Fibroblast of lung (primary cell): ENCODE results near the gene XRRA1. TPM values are rescaled to one million over a fixed set of nuclear protein-coding genes. Genes with fewer than 3 reads are reported as not detected.

Source experiments
- DNase-seq, 2 donors: peaks; one replicate each; pipeline versions ENCODE4 v3.0.0 to v3.0.0-alpha.2; 2010; ENCODE audit warnings: low read depth in 2 of 2
- H2AFZ ChIP-seq: 2 replicates; pipeline ENCODE4 v1.5.1; 2012; ENCODE audit warnings: low read length, control low read depth, inconsistent platforms
- H3K27ac ChIP-seq: 2 replicates; pipeline ENCODE4 v1.5.1; 2011; ENCODE audit warnings: low read length, control low read depth; ENCODE audit not compliant: insufficient read depth
- H3K27me3 ChIP-seq: 2 replicates; pipeline ENCODE4 v1.5.1; 2011; ENCODE audit warnings: mild to moderate bottlenecking, low read length; ENCODE audit not compliant: control insufficient read depth, insufficient read depth
- H3K36me3 ChIP-seq: 2 replicates; pipeline ENCODE4 v1.5.1; 2011; ENCODE audit warnings: low read length; ENCODE audit not compliant: control insufficient read depth, insufficient read depth
- H3K4me1 ChIP-seq: 2 replicates; pipeline ENCODE4 v1.5.1; 2011; ENCODE audit warnings: low read length; ENCODE audit not compliant: control insufficient read depth, insufficient read depth; ENCODE audit errors: extremely low read depth
- H3K4me2 ChIP-seq: 2 replicates; pipeline ENCODE4 v1.5.1; 2011; ENCODE audit warnings: low read length, control low read depth; ENCODE audit not compliant: insufficient read depth; ENCODE audit errors: extremely low read depth
- H3K4me3 ChIP-seq, 4 experiments: fragments of 200-600 bp in 1 of 4; sonication (generic) in 1 of 4; replicated peaks in 1 of 4; 2 replicates each; pipeline ENCODE4 v1.5.1; 2011 to 2016; ENCODE audit warnings: low read length in 4 of 4, low read depth in 3 of 4, mild to moderate bottlenecking in 3 of 4, control low read depth in 2 of 4, inconsistent platforms in 1 of 4, mixed read lengths in 1 of 4; ENCODE audit not compliant: insufficient read depth in 1 of 4; ENCODE audit errors: control extremely low read depth in 1 of 4
- H3K79me2 ChIP-seq: 2 replicates; pipeline ENCODE4 v1.5.1; 2012; ENCODE audit warnings: mild to moderate bottlenecking, low read length, inconsistent platforms; ENCODE audit not compliant: control insufficient read depth, insufficient read depth
- H3K9ac ChIP-seq: 2 replicates; pipeline ENCODE4 v1.5.1; 2011; ENCODE audit warnings: mild to moderate bottlenecking, low read length, control low read depth; ENCODE audit not compliant: insufficient read depth
- H3K9me3 ChIP-seq: 2 replicates; pipeline ENCODE4 v1.5.1; 2012; ENCODE audit warnings: low read depth, low read length; ENCODE audit not compliant: control insufficient read depth, insufficient read depth
- H4K20me1 ChIP-seq: 2 replicates; pipeline ENCODE4 v1.5.1; 2011; ENCODE audit warnings: low read length; ENCODE audit not compliant: control insufficient read depth, insufficient read depth; ENCODE audit errors: extremely low read depth
- EZH2 ChIP-seq: IDR thresholded peaks from 2 replicates; pipeline ENCODE4 v1.5.1; 2012; ENCODE audit warnings: low read length, control low read depth, mild to moderate bottlenecking; ENCODE audit errors: missing control alignments
- polyA plus RNA-seq, 2 donors: library from polyadenylated mRNA; depleted of rRNA in 1 of 2; stranded (reverse) in 1 of 2; unstranded in 1 of 2; fragments of >200 nt; gene quantifications; 2 replicates each; pipeline ENCODE4 v1.2.1, GENCODE V29; 2011 to 2012; ENCODE audit warnings: missing spikeins in 1 of 2
- total RNA-seq: library from RNA; depleted of rRNA; stranded (reverse); fragments of >200 nt; gene quantifications from 2 replicates; pipeline ENCODE4 v1.2.1, GENCODE V29; 2014
- TF ChIP-seq, protein P1 (sequence below), 2 donors: IDR thresholded peaks in 1 of 2; conservative IDR thresholded peaks in 1 of 2; 1 replicate in 1 of 2; 2 replicates in 1 of 2; pipeline ENCODE4 v1.5.1; 2011 to 2012; ENCODE audit warnings: low read length in 2 of 2, control low read depth in 1 of 2, inconsistent platforms in 1 of 2, low read depth in 1 of 2, mild to moderate bottlenecking in 1 of 2

Gene XRRA1
- total and polyA plus RNA-seq, 2 donors (not counting 1 experiment from before 2014, with no cell fraction given), result 5.0 to 8.6 TPM

GRCh38 chr11:74936087-74936486, 12.8 kb downstream of the XRRA1 start:
- no peak overlapping the region for H3K9ac ChIP-seq
- H3K27ac ChIP-seq, result no peak overlapping the region
- peaks cover 2% of the 10 kb centered on the region for H4K20me1 ChIP-seq
- no peaks in the 10 kb centered on the region for H3K79me2 ChIP-seq
- H3K27me3 ChIP-seq, result no peaks in the 10 kb centered on the region
- peaks cover 4% of the 10 kb centered on the region for H3K36me3 ChIP-seq
- no peak overlapping the region for H3K4me2 ChIP-seq
- no peak overlapping the region for H3K4me3 ChIP-seq
- no peaks in the 10 kb centered on the region for H3K9me3 ChIP-seq
- no peak overlapping the region for H2AFZ ChIP-seq
- H3K4me1 ChIP-seq, result peaks cover 3% of the 10 kb centered on the region
- no peak for DNase-seq
- TF ChIP-seq EZH2, result no peak

DNA sequence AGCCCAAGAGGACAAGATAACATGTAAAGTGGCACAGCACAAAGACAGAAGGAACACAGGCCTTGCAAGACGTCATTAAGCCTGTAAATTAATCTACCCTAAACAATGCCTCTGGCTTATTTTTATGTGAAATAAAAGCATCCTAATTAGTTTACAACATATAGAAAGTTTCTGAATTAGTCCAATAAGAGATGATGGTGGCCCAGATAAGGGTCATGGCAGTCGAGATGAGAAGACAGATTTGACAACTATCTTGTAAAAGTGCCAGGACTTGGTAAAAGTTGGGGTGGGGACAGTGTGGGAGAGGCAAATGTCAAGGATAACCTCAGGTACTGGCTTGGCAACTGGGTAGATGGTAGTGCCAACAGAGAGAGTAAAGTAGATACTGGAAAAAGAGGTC, 13.6 kb downstream of the XRRA1 start:
- Histone ChIP-seq H3K9me3 (no peaks in the 10 kb centered on the region), H3K27me3 (no peaks in the 10 kb centered on the region), H3K4me2 (no peak overlapping the region), H3K27ac (no peak overlapping the region), H2AFZ (no peak overlapping the region), H3K4me3 (no peak overlapping the region), H3K36me3 (peaks cover 2% of the 10 kb centered on the region), H3K9ac (no peak overlapping the region), H3K79me2 (no peaks in the 10 kb centered on the region), H4K20me1 (peaks cover 2% of the 10 kb centered on the region), H3K4me1 (peaks cover 3% of the 10 kb centered on the region)
- DNase-seq, result no peak
- no peak for TF ChIP-seq EZH2
- TF ChIP-seq, protein P1, sequence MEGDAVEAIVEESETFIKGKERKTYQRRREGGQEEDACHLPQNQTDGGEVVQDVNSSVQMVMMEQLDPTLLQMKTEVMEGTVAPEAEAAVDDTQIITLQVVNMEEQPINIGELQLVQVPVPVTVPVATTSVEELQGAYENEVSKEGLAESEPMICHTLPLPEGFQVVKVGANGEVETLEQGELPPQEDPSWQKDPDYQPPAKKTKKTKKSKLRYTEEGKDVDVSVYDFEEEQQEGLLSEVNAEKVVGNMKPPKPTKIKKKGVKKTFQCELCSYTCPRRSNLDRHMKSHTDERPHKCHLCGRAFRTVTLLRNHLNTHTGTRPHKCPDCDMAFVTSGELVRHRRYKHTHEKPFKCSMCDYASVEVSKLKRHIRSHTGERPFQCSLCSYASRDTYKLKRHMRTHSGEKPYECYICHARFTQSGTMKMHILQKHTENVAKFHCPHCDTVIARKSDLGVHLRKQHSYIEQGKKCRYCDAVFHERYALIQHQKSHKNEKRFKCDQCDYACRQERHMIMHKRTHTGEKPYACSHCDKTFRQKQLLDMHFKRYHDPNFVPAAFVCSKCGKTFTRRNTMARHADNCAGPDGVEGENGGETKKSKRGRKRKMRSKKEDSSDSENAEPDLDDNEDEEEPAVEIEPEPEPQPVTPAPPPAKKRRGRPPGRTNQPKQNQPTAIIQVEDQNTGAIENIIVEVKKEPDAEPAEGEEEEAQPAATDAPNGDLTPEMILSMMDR (conservative IDR thresholded peaks at IDR 0.05 in 1 of 2, IDR thresholded peaks at IDR 0.05 in 1 of 2; ENCODE audit: low read depth in 1 of 2, low read length in 2 of 2), result no peak

DNA sequence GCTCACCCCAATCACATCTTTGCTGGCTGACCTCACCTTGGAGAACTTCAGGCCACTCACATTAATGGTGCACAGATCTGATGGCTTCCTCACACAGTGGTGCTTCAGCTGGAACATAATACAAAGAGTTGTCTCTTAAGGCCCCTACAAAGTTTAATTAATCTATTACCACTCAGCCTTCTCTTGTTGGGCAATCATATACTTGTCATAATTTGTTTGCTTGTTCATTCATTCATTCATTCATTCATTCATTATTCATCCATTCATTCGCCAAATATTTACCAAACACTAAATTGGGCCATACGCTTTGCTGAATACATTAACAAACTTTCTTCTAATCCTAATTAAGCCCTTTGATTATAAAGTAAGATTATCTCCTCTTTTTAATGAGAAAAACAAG, 15.1 kb downstream of the XRRA1 start:
- H3K79me2 ChIP-seq, result no peaks in the 10 kb centered on the region
- H3K9ac ChIP-seq, result no peak overlapping the region
- H3K4me1 ChIP-seq, result peaks cover 3% of the 10 kb centered on the region
- no peak overlapping the region for H3K27ac ChIP-seq
- no peak overlapping the region for H3K4me2 ChIP-seq
- peaks cover 2% of the 10 kb centered on the region for H4K20me1 ChIP-seq
- H3K4me3 ChIP-seq, result no peak overlapping the region
- DNase-seq, result no peak
- TF ChIP-seq EZH2, result no peak
- TF ChIP-seq, protein P1 (conservative IDR thresholded peaks at IDR 0.05 in 1 of 2, IDR thresholded peaks at IDR 0.05 in 1 of 2; ENCODE audit: low read depth in 1 of 2, low read length in 2 of 2), result no peak
- no peak overlapping the region for H2AFZ ChIP-seq
- H3K9me3 ChIP-seq, result no peaks in the 10 kb centered on the region
- peaks cover 2% of the 10 kb centered on the region for H3K36me3 ChIP-seq
- H3K27me3 ChIP-seq, result no peaks in the 10 kb centered on the region
